SU-DHL-6 (cell line): Measurements from ENCODE around the gene EYS.

ENCODE experiments used
- H2AFZ ChIP-seq: fragments of 200-600 bp; sonication (generic); 2 replicates; pipeline ENCODE4 v1.6.1; 2014; ENCODE audit warnings: low read depth, mild to moderate bottlenecking, moderate library complexity, mixed read lengths, antibody characterized with exemption, low read length; ENCODE audit not compliant: severe bottlenecking
- H3F3A ChIP-seq: fragments of 200-600 bp; shearing (Covaris generic); 2 replicates; pipeline ENCODE4 v1.6.0; 2016; ENCODE audit warnings: antibody characterized with exemption, mild to moderate bottlenecking; ENCODE audit not compliant: insufficient read depth
- H3K27ac ChIP-seq: fragments of 200-600 bp; sonication (generic); 2 replicates; pipeline ENCODE4 v1.5.1; 2016; ENCODE audit warnings: low read depth, mild to moderate bottlenecking, low read length, moderate library complexity, mixed read lengths
- H3K27me3 ChIP-seq: fragments of 200-600 bp; sonication (generic), shearing (Covaris generic); 2 replicates; pipeline ENCODE4 v1.6.0; 2014; ENCODE audit warnings: mild to moderate bottlenecking, low read length
- H3K36me3 ChIP-seq: fragments of 200-600 bp; sonication (generic); 2 replicates; pipeline ENCODE4 v1.6.1; 2014; ENCODE audit warnings: mild to moderate bottlenecking, low read length, mixed read lengths
- H3K4me2 ChIP-seq: fragments of 300-600, 200-600 bp; shearing (Covaris generic), sonication (generic); 2 replicates; pipeline ENCODE4 v1.6.0; 2014; ENCODE audit warnings: low read length, low read depth, mild to moderate bottlenecking; ENCODE audit not compliant: poor library complexity, severe bottlenecking
- H3K4me3 ChIP-seq: fragments of 200-600 bp; sonication (generic); 2 replicates; pipeline ENCODE4 v1.5.1; 2014; ENCODE audit warnings: antibody characterized with exemption, low read length, mild to moderate bottlenecking, mixed read lengths; ENCODE audit not compliant: insufficient read depth, poor library complexity, severe bottlenecking
- H3K79me2 ChIP-seq: fragments of 200-600 bp; sonication (generic); 2 replicates; pipeline ENCODE4 v1.6.1; 2014; ENCODE audit warnings: mild to moderate bottlenecking, low read length, moderate library complexity; ENCODE audit not compliant: insufficient read depth
- H3K9ac ChIP-seq: fragments of 200-600 bp; sonication (generic); 2 replicates; pipeline ENCODE4 v1.7.0; 2014; ENCODE audit warnings: mild to moderate bottlenecking, low read length
- H3K9me2 ChIP-seq: fragments of 200-600 bp; sonication (generic); replicated peaks from 2 replicates; pipeline ENCODE4 v1.6.1; 2014; ENCODE audit warnings: low read length; ENCODE audit not compliant: insufficient read depth
- H3K9me3 ChIP-seq: fragments of 200-600 bp; sonication (generic); 2 replicates; pipeline ENCODE4 v1.6.1; 2014; ENCODE audit warnings: low read length, mixed read lengths; ENCODE audit not compliant: insufficient read depth
- H4K20me1 ChIP-seq: fragments of 200-600 bp; sonication (generic); 2 replicates; pipeline ENCODE4 v1.6.1; 2014; ENCODE audit warnings: low read depth, mild to moderate bottlenecking, antibody characterized with exemption, low read length, moderate library complexity, mixed read lengths
- CTCF ChIP-seq: fragments of 200-600 bp; sonication (generic); IDR thresholded peaks from one replicate; pipeline ENCODE4 v1.5.1; 2017; ENCODE audit warnings: antibody characterized with exemption, mild to moderate bottlenecking, low read length, moderate library complexity; ENCODE audit not compliant: insufficient read depth, poor library complexity, severe bottlenecking
- EZH2phosphoT487 ChIP-seq: fragments of 200-600 bp; sonication (generic), shearing (Covaris generic); conservative IDR thresholded peaks from 2 replicates; pipeline ENCODE4 v1.6.1; 2018; ENCODE audit warnings: mild to moderate bottlenecking, antibody characterized with exemption, low read length, moderate library complexity, mixed read lengths

EYS gene

GRCh38 chr6:64214373-64214772 is 1492.7 kb downstream of the EYS start:
- Histone ChIP-seq H2AFZ (no peak overlapping the region), H3K4me2 (no peak overlapping the region), H3K27me3 (no peaks in the 10 kb centered on the region), H4K20me1 (no peaks in the 10 kb centered on the region), H3K9me3 (no peaks in the 10 kb centered on the region), H3F3A (no peaks in the 10 kb centered on the region), H3K4me3 (no peak overlapping the region), H3K27ac (no peak overlapping the region), H3K9me2 (no peaks in the 10 kb centered on the region), H3K9ac (no peak overlapping the region), H3K36me3 (no peaks in the 10 kb centered on the region), H3K79me2 (no peaks in the 10 kb centered on the region)
- no peak for TF ChIP-seq CTCF
- TF ChIP-seq EZH2phosphoT487, result no peak

- Histone ChIP-seq H2AFZ (no peak overlapping the region), H3K9me3 (no peaks in the 10 kb centered on the region), H3K79me2 (no peaks in the 10 kb centered on the region), H3K9me2 (no peaks in the 10 kb centered on the region), H3K36me3 (no peaks in the 10 kb centered on the region), H3F3A (no peaks in the 10 kb centered on the region), H4K20me1 (no peaks in the 10 kb centered on the region), H3K27me3 (no peaks in the 10 kb centered on the region), H3K4me3 (no peak overlapping the region), H3K4me2 (no peak overlapping the region), H3K27ac (no peak overlapping the region), H3K9ac (no peak overlapping the region)
- TF ChIP-seq CTCF (no peak), EZH2phosphoT487 (no peak)
Measured at GRCh38 chr6:64213697-64214096, 1493.3 kb downstream of the EYS start.

GRCh38 chr6:64197246-64197645 is 1509.8 kb downstream of the EYS start:
- H2AFZ ChIP-seq, result no peak overlapping the region
- no peak overlapping the region for H3K4me2 ChIP-seq
- no peaks in the 10 kb centered on the region for H3F3A ChIP-seq
- H3K9me2 ChIP-seq, result no peaks in the 10 kb centered on the region
- H3K79me2 ChIP-seq, result no peaks in the 10 kb centered on the region
- H4K20me1 ChIP-seq, result no peaks in the 10 kb centered on the region
- peaks cover 4% of the 10 kb centered on the region; the same call in 1 of the 2 replicates for H3K9me3 ChIP-seq
- no peak overlapping the region for H3K4me3 ChIP-seq
- TF ChIP-seq EZH2phosphoT487 (no peak), CTCF (no peak)
- no peak overlapping the region for H3K27ac ChIP-seq
- no peak overlapping the region for H3K9ac ChIP-seq
- H3K27me3 ChIP-seq, result no peaks in the 10 kb centered on the region
- no peaks in the 10 kb centered on the region for H3K36me3 ChIP-seq
